ENCODE results near the gene CLDN8.
A peak's percentile ranks its signal among the peaks of the same experiment; 100 is the strongest.

Gene CLDN8

GRCh38 chr21:30234643-30235042, 18.7 kb upstream of the CLDN8 start:
- Histone ChIP-seq H3K36me3 (no peaks in the 10 kb centered on the region), H3K4me1 (no peaks in the 10 kb centered on the region), H3K9me3 (no peaks in the 10 kb centered on the region), H3K27me3 (no peaks in the 10 kb centered on the region), H3K27ac (no peak overlapping the region), H3K4me3 (no peak overlapping the region)
- TF ChIP-seq CTCF (IDR thresholded peaks at IDR 0.05), result no peak
- DNase-seq, result no peak
- intact Hi-C loops (cut with DNase I; ENCODE audit: low total_unique reads), result no loop called here

GRCh38 chr21:30234050-30234449, 18.2 kb upstream of the CLDN8 start:
- no peak overlapping the region for H3K27ac ChIP-seq
- intact Hi-C loops (cut with DNase I; ENCODE audit: low total_unique reads), result no loop called here
- H3K4me1 ChIP-seq, result no peaks in the 10 kb centered on the region
- H3K9me3 ChIP-seq, result no peaks in the 10 kb centered on the region
- H3K27me3 ChIP-seq, result no peaks in the 10 kb centered on the region
- TF ChIP-seq CTCF (IDR thresholded peaks at IDR 0.05), result no peak
- no peak overlapping the region for H3K4me3 ChIP-seq
- DNase-seq, result no peak
- no peaks in the 10 kb centered on the region for H3K36me3 ChIP-seq

GRCh38 chr21:30233228-30234020, 17.5 kb upstream of the CLDN8 start:
- Histone ChIP-seq H3K27me3 (no peaks in the 10 kb centered on the region), H3K4me3 (no peak overlapping the region), H3K27ac (no peak overlapping the region), H3K4me1 (no peaks in the 10 kb centered on the region), H3K36me3 (no peaks in the 10 kb centered on the region), H3K9me3 (no peaks in the 10 kb centered on the region)
- intact Hi-C loops (cut with DNase I; ENCODE audit: low total_unique reads), result no loop called here
- no peak for TF ChIP-seq CTCF (IDR thresholded peaks at IDR 0.05)
- no peak for DNase-seq

- Histone ChIP-seq H3K4me1 (peaks cover 0 to 8% (median under 1%) of the 10 kb centered on the region in 4 donors), H3K9me3 (no peaks in the 10 kb centered on the region), H3K4me3 (no peak overlapping the region), H3K27me3 (no peaks in the 10 kb centered on the region), H3K36me3 (no peaks in the 10 kb centered on the region), H3K27ac (no peak overlapping the region)
- DNase-seq, result no peak
- intact Hi-C loops (cut with DNase I; ENCODE audit: low total_unique reads), result no loop called here
- no peak for TF ChIP-seq CTCF (IDR thresholded peaks at IDR 0.05)
These were observed 16.1 kb upstream of the CLDN8 start for GRCh38 chr21:30232011-30232410.

- H3K4me3 ChIP-seq, result no peak overlapping the region
- H3K27me3 ChIP-seq, result no peaks in the 10 kb centered on the region
- intact Hi-C loops (cut with DNase I; ENCODE audit: low total_unique reads), result no loop called here
- no peaks in the 10 kb centered on the region for H3K36me3 ChIP-seq
- H3K4me1 ChIP-seq, result peaks cover 0 to 14% (median 2%) of the 10 kb centered on the region in 4 donors
- no peaks in the 10 kb centered on the region for H3K9me3 ChIP-seq
- H3K27ac ChIP-seq, result peak overlapping the region; percentile 22 to 29
- no peak for TF ChIP-seq CTCF (IDR thresholded peaks at IDR 0.05)
- DNase-seq, result peak in 1 of 2 donors; percentile 59
These were observed 11.9 kb upstream of the CLDN8 start for GRCh38 chr21:30227633-30228404.
